NCI-H2081 (cell line): ENCODE measurements around the gene GDPD5.

ENCODE experiments used
- DNase-seq, 2 experiments: peaks; one replicate each; lab custom pipeline; 2025; lab: John Stamatoyannopoulos, UW

GDPD5 gene

DNA sequence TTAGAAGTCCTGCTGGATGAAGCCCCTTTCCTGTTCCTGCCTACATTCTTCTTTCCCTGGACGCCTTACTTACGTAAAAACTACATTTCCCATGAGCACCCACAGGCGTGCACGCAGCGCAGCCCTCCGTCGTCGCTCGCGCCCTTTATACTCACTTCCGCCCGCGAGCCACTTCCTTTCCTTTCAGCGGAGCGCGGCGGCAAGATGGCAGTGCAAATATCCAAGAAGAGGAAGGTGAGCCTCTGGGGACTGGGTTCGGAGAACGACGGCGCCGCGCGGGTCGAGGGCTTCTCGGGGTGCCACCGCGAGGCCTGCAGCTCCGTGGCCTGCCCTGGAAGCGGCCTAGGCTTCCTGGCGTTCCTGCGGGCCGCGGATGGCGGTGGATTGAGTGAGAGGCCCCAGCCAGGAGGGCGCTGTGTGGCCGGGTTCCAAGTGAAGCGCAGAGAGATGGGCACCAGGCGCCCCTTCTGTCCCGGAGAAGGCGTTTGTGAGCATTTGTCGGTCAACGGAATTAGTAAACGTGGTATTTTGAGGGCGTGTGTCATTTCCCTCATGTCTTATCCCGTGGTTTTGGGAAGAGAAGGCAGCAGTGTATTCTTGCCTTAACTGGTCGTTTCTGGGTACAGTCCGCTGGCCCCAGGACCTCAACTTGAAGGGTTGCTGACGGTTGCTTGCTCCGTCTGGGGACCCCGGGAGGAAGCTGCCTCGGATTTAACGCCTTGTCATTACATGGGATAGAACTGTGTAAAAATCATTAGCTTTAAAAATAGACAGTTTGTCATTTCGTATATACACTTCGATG lies 126.2 kb downstream of the GDPD5 start, which contains the start of gene RPS3:
TSS of gene RPS3 (plus strand) at position 175 of the 802 bp plus-strand sequence. CDS start at position 205, 30 bp downstream.
- DNase-seq: peak; percentile 92

GRCh38 chr11:75398906-75399305 lies 126.8 kb downstream of the GDPD5 start:
- no peak for DNase-seq

DNA sequence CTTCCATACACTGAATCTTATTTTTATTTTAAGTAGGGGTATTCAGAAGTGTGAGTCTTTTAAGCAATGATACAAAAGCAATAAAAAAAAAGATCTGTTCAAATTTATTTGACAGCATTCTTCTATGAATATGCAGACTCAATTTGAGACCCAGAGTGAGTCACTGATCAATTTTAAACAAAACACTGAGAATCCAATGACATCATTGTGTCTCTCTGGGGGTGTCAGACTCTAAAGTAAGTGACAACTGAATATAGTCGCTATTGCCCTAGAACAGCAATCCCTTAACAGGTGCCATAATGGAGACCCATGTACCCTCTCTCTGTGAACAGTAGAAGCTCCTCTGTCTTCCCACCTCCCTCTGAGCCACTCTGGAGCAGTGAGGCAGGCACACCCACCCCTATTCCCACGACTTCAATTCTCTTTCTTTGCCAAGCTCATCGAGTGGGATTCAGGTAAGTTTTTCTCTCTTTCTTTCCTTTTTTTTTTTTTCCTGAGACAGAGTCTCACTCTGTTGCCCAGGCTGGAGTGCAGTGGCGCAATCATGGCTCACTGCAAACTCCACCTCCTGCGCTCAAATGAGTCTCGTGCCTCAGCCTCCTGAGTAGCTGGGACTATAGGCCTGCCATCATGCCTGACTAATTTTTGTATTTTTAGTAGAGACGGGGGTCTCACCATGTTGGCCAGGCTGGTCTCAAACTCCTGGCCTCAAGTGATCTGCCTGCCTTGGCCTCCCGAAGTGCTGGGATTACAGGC lies 131.5 kb downstream of the GDPD5 start:
- DNase-seq: no peak

DNA sequence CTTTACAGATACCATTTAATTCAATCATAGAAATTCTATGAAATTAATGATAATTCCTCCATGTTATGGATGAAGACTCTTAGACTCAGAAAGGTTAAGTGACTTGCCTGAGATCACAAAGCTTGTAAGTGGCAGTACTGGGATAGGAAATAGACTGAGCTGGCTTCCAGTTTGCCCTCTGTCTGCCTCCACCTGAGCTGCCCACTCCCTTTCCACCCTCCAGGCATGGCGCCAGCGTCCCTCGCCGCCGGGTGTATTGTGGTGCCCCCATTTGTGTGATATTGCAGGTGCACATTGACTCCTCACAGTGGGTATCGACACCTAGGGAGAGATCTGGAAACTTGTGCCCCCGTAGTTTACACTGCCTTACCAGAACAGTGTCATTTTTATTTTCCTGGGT lies 135.8 kb downstream of the GDPD5 start:
- no peak for DNase-seq

DNA sequence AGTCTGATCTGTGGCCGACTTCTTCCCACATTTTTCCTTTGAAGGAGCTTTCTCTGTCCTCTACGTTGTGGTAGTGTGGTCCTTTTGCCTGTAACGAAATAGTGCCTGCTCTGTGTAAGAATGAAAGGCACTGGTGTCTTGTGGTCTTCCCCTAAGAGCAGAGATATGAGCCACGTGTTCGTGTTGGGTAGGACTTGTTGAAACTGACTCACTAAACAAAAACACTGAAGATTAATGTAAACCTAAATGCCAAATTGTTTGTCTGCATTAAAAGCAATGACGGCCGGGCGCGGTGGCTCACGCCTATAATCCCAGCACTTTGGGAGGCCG lies 136.5 kb downstream of the GDPD5 start:
- no peak for DNase-seq

DNA sequence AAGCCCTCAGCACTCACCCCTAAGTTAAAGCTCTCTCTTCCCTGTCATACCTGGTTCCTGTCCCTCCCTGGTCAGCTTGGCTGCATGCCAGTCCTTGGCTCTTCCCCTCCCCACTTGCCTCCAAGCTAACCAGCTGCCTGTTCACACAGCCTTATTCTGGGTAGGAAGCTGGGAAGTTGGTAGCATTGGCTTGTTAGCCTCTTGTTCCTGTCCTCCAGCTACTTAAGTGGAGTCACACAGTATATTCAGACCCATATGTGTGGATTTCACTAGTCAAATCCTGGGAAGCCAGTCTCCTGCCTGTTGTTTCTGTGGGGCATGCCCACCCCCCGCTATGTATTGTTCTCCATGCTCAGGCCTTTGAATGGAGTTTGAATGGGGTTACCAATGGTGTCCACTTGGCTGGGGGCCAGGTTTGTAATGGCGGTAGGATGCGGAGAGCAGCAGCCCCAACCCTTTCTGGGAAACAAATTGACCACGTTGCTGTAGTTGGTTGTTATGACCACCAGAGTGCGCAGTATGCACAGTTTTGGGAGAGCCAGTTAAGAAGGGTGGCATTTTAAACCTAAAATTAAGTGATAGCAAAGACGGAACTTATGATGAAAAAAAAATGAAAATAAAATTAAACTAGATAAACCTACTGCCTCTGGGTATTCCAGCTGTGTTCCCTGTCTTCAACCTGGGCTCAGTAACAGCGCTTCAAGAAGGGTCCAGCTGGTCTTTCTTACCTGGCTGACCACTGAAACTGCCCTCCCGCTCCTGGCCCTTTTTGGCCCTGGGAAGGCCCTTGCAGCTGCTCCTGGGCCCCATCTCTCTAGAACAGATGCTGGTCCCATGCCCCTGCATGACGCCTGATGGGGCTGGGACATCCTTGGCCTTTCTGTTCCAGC lies 137.1 kb downstream of the GDPD5 start:
- DNase-seq: peak; percentile 74 to 78

DNA sequence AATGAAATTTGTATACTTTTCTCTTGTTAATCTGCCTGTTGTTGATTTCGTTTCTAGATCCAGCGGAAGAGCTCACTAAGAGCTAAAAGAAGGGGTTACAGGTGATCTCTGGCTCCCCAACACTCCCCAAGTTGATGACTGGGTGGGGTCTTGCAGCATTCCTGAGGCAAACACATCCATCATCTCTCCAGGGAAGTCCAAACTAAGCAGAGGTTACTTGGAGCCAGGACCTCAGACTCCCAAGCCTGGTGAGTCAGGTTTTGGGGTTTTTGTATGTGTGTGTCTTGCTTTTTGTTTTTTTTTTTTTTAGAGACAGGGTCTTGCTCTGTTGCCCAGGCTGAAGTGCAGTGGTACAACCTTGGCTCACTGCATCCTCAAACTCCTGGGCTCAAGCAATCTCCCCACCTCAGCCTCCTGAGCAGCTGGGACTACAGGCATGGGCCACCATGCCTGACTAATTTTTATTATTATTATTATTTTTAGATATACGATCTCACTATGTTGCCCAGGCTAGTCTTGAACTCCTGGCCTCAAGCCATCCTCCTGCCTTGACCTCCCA lies 137.9 kb downstream of the GDPD5 start:
- DNase-seq: no peak

GRCh38 chr11:75386942-75387630 lies 138.7 kb downstream of the GDPD5 start:
- DNase-seq: no peak
